HG03039 (cell line): ENCODE measurements around the gene NFIC.
"Not testable (repeated sequence)": the region's sequence is repeated elsewhere in the genome, so short reads cannot be mapped to it uniquely, and the experiment has no call there.

Experiments used
- ATAC-seq: cut with Tn5 transposase; IDR thresholded peaks from one replicate; pipeline ENCODE4 v1.9.1; 2021; ENCODE audit warnings: mild to moderate bottlenecking, moderate library complexity; ENCODE audit not compliant: unreplicated experiment

NFIC gene

GRCh38 chr19:3448616-3449334 lies 82.4 kb downstream of the NFIC start:
- no peak for ATAC-seq

GRCh38 chr19:3450796-3451411 lies 84.5 kb downstream of the NFIC start:
- ATAC-seq, result no peak

GRCh38 chr19:3451451-3451866 lies 85.1 kb downstream of the NFIC start:
- no peak for ATAC-seq

DNA sequence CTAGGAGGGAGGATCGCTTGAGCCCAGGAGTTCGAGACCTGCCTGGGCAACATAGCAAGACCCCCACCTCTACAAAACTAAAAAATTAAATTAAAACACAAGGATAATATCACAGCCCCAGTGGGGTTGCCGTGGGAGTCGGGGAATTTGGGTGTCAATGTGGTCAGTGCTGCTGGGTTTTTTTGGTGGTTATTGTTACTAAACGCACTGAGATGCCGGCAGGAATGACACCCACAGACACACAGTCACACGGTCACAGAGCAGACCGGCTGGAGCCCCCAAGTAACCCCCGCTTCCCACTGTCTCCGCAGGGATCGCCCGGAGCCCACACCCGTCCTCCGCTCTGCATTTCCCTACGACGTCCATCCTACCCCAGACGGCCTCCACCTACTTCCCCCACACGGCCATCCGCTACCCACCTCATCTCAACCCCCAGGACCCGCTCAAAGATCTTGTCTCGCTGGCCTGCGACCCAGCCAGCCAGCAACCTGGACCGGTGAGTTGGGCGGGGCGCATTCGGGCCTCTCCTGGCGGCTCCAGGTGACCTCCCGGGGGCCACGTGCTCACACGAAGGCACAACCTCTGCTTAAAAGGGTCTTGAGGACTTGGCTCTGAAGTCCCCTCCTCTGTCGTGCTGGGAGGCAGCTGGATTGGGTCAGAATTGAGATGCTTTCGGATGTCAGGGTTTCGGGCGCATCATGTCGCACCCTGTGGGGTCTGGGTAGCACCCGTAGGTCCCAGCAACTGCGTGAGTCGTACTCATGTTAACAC lies 86.0 kb downstream of the NFIC start:
- no peak for ATAC-seq

DNA sequence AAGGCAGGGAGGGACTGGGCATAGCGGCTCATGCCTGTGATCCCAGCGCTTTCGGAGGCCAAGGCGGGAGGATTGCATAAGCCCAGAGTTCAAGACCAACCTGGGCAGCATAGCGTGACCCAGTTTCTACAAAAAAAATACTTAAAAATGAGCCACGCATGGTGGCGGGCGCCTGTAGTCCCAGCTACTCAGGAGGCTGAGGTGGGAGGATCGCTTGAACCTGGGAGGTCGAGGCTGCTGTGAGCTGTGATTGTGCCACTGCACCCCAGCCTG lies 86.5 kb downstream of the NFIC start:
- not testable (repeated sequence) for ATAC-seq

DNA sequence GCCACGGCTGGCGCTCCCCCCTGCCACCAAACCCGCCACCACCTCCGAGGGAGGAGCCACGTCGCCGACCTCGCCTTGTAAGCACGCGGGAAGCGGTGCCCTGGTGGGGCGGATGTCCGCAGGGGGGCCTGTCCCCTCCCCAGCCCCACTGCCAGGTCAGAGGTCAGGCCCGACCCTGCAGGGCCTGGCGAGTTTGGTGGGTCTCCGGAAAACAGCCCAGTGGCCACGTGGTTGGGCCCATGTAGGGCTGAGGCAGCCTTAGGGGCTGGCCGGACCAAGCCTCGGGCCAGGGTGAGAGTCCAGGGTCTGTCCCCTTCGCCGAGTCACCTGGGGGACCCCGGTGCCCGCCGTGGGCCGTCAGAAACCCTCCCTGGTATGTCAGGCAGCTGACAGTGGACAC lies 87.5 kb downstream of the NFIC start:
- ATAC-seq, result no peak

DNA sequence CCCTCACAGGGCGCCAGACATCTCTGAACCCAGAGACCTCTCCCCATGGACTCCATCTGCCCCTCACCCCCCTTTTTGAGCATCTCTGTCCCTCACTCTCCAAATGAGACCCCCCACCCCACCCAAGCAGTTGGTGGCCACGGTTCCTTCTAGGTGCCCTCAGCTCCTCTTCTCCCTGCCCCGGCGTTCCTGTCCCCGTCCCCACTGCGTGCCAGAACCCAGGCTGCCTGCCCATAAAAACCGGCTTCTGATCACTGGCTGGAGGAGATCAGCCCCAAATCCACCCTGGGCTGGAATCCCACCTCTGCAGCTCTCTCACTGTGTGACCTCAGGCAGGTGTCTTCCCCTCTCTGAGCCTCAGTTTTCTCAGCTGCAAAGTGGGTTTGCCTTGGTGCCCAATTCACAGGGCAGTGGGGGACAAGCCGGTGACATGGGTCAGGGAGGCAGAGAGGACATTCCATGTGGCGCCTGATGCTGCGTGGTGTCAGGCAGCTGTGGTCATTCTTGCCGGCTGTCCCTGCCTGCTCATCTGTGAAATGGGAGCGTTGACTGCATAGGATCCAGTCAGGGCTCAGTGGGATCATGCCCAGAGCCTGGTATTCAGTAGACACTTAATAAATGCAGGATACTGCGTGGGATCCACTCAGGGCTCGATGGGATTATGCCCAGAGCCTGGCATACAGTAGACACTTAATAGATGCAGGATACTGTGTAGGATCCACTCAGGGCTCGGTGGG lies 88.4 kb downstream of the NFIC start:
- ATAC-seq, result no peak

- no peak for ATAC-seq
Observed at GRCh38 chr19:3455393-3455955, 89.1 kb downstream of the NFIC start.

- ATAC-seq, result no peak
Observed at GRCh38 chr19:3455960-3456601, 89.7 kb downstream of the NFIC start.

GRCh38 chr19:3456925-3457527 lies 90.6 kb downstream of the NFIC start:
- no peak for ATAC-seq

DNA sequence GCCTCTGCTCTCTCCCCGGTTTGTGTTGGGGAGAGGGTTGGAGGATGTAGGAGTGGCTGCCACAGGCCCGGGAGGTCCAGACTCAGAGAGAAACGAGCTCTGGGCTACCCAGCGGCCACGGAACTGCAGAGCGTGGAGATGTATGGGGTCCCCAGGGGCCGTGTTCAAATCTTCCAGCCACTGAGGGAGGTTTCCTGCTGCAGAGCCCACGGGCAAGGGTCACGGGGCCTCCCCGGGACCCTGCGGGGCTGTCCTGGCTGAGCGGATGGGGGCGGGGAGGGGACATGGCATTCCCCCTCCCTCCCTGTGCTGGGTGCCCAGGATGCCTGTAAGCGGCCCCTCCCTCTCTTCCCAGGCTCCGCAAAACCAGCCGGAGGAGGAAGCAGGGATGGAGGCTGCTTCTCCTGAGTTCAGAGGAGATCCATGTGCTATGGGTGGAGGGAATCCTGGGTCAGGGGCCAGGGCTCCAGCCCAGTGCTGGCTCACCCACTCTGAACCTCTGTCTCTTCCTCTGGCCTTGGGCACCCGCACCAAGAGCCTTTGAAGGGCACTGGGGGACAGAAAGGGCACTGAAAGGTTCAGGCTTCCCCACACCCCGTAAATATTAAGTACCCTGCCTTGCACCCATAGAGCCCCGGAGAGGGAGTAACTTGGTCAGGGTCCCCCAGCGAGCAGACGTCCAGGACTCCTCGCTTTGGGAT lies 91.3 kb downstream of the NFIC start:
- no peak for ATAC-seq

DNA sequence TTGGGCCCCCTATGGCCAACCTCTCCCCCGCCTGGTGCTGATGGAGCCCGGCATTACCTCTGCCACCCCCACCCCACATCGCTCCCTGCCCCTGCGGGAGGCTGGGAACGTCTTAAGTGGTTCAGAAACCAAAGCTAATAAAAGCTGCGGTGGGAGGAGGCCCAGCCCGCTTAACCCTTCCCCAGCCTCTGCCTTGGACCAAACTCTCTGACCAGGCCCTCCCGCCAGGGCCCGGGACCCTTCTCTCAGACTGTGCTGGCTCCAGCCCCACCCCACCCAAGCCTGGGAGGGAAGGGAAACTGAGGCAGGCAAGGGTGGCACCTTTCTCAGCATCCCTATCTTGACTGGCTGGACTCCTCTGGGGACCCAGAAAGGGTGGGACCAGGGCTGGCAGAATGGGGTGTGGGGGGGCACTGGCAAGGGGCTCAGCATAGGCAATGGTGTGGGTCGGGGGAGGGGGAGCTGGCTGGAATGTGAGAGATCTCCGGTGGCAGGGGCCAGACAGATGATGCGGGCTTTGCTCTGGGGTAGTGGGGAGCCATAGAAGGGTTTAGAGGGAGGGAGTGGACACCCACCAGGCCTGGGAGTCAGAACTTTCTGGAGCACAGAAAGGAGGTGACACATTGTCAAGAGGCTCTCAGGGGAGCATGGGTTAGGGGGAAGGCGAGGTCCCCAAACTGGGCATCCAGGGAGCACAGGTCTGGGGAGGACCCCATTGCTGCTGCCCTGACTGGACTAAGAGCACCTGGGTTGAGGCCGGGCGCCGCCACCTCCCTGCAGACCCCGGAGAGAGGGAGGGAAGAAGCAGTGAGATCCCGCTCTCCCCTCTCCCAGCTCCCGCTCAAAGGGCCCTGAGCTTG lies 92.1 kb downstream of the NFIC start:
- ATAC-seq, result no peak

DNA sequence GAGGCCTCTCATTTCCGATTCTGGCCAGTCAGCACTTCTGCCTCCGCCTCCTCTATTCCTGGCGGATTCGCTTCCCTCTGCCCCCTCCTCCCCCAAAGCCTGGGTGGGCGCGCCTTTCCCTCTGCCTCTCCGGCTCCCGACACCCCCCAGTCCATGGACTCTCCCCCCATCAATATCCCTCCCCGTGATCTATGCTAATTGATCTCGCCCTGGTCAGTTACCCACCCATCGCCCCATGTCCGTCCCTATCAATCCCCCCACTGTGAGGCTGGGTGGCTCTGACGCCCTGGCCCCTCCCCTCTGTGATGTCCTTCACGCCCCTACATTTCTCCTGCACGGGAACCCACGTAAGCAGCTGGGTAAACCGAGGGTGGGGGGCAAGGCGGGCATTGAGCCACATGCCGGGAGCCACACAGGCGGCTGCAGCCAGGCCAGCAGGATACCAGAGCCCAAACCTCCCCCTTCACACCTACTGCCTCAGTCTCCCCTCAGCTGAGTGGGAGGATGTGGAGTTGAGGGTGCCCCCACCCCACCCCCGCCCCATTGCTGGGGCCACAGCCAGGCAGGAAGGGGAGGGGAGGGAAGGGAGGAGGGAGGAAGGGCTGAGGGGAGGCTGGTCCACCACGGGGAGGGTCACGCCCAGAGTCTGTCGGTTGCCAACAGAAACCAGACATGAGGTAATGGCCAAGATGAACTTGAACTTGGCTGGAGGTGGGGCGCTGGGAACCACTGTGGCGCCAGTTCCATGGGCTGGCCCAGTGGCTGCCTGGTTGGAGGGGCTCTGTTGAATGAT lies 92.9 kb downstream of the NFIC start:
- no peak for ATAC-seq

GRCh38 chr19:3459965-3460582 lies 93.7 kb downstream of the NFIC start:
- no peak for ATAC-seq

GRCh38 chr19:3462991-3463713 lies 96.8 kb downstream of the NFIC start:
- ATAC-seq, result no peak

- ATAC-seq, result no peak
Observed at GRCh38 chr19:3463714-3464586, 97.6 kb downstream of the NFIC start.
